ENCODE measurements around the gene SLC5A6.

DNA sequence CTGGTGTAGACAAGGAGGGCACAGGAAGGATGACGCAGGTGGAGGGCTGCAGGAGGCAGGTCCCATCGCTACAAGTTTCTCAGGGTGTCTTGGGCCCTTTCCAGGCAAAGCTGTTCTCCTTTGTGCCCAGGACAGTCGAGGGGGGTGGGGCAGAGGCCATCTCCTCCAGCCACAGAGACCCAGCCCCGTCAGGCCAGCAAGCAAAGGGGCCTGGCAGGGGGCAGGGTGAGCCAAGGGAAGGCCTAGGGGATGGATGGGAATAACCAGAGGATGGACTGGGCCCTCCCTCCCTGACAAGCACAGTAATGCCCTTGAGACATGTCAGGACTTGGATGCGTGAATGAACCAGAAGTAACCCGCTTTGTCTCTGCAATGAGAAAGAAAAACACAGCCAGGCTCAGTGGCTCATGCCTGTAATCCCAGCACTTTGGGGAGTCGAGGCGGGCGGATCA, 57.0 kb downstream of the SLC5A6 start:
- TF ChIP-seq BHLHE40 (IDR thresholded peaks at IDR 0.05; ENCODE audit: borderline replicate concordance) (no peak), NFRKB (IDR thresholded peaks at IDR 0.05) (no peak), HDGF (IDR thresholded peaks at IDR 0.05; ENCODE audit: borderline replicate concordance) (no peak), FOXA1 (IDR thresholded peaks at IDR 0.05) (no peak), CTBP1 (IDR thresholded peaks at IDR 0.05; ENCODE audit: borderline replicate concordance) (no peak), SP1 (IDR thresholded peaks at IDR 0.05) (no peak), FOXK2 (IDR thresholded peaks at IDR 0.05) (no peak), L3MBTL2 (conservative IDR thresholded peaks at IDR 0.05) (no peak), TARDBP (IDR thresholded peaks at IDR 0.05) (no peak), ELF4 (IDR thresholded peaks at IDR 0.05) (no peak), SUZ12 (IDR thresholded peaks at IDR 0.05) (no peak)
- TF ChIP-seq, protein P1, sequence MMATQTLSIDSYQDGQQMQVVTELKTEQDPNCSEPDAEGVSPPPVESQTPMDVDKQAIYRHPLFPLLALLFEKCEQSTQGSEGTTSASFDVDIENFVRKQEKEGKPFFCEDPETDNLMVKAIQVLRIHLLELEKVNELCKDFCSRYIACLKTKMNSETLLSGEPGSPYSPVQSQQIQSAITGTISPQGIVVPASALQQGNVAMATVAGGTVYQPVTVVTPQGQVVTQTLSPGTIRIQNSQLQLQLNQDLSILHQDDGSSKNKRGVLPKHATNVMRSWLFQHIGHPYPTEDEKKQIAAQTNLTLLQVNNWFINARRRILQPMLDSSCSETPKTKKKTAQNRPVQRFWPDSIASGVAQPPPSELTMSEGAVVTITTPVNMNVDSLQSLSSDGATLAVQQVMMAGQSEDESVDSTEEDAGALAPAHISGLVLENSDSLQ (IDR thresholded peaks at IDR 0.05), result no peak

Measured in HEK293T (cell line).